ENCODE results near the gene CTSW.

Gene CTSW

GRCh38 chr11:65892661-65893317 is 13.2 kb downstream of the CTSW start:
- no peak overlapping the region for H2AFZ ChIP-seq (ENCODE audit: low read length)
- H3K4me1 ChIP-seq (ENCODE audit: insufficient read depth, low read length, severe bottlenecking) = peaks cover 50% of the 10 kb centered on the region
- no peaks in the 10 kb centered on the region for H3K36me3 ChIP-seq (ENCODE audit: insufficient read depth, low read length)
- no peaks in the 10 kb centered on the region for H4K20me1 ChIP-seq (ENCODE audit: insufficient read depth, low read length)
- peak overlapping the region; percentile 57 for H3K27ac ChIP-seq (ENCODE audit: low read depth, low read length, poor library complexity, severe bottlenecking)
- no peaks in the 10 kb centered on the region; the same call in 1 of the 2 replicates for H3K27me3 ChIP-seq (ENCODE audit: insufficient read depth, low read length)
- no peaks in the 10 kb centered on the region for H3K9me3 ChIP-seq (ENCODE audit: low read length)
- H3K4me3 ChIP-seq (ENCODE audit: low read depth, low read length, poor library complexity, severe bottlenecking) = peak overlapping the region; percentile 86
- no peak for TF ChIP-seq CTCF (IDR thresholded peaks at IDR 0.05; ENCODE audit: low read length)
- no peak for TF ChIP-seq EZH2 (IDR thresholded peaks at IDR 0.05; ENCODE audit: borderline replicate concordance, low read length)
- no peaks in the 10 kb centered on the region for H3K79me2 ChIP-seq (ENCODE audit: insufficient read depth, low read length)
- no peak overlapping the region; the same call in 1 of the 2 replicates for H3K9ac ChIP-seq (ENCODE audit: low read length)
- peaks cover 5% of the 10 kb centered on the region for H3F3A ChIP-seq (ENCODE audit: insufficient read depth, low read length)
- peak overlapping the region; percentile 100 for H3K4me2 ChIP-seq (ENCODE audit: low read length)
- no peaks in the 10 kb centered on the region for H3K9me2 ChIP-seq (ENCODE audit: low read depth, low read length)

- Histone ChIP-seq H4K20me1 (ENCODE audit: insufficient read depth, low read length) (no peaks in the 10 kb centered on the region), H3K27ac (ENCODE audit: low read depth, low read length, poor library complexity, severe bottlenecking) (peak overlapping the region; percentile 25), H3F3A (ENCODE audit: insufficient read depth, low read length) (peaks cover 5% of the 10 kb centered on the region), H3K27me3 (ENCODE audit: insufficient read depth, low read length) (peaks cover 6% of the 10 kb centered on the region; the same call in 1 of the 2 replicates), H3K36me3 (ENCODE audit: insufficient read depth, low read length) (no peaks in the 10 kb centered on the region), H3K9me3 (ENCODE audit: low read length) (no peaks in the 10 kb centered on the region), H3K4me2 (ENCODE audit: low read length) (peak overlapping the region; percentile 100), H3K9me2 (ENCODE audit: low read depth, low read length) (no peaks in the 10 kb centered on the region), H3K4me3 (ENCODE audit: low read depth, low read length, poor library complexity, severe bottlenecking) (peak overlapping the region; percentile 86), H3K4me1 (ENCODE audit: insufficient read depth, low read length, severe bottlenecking) (peaks cover 46% of the 10 kb centered on the region), H3K9ac (ENCODE audit: low read length) (peak overlapping the region; percentile 64; the same call in 1 of the 2 replicates), H2AFZ (ENCODE audit: low read length) (no peak overlapping the region), H3K79me2 (ENCODE audit: insufficient read depth, low read length) (no peaks in the 10 kb centered on the region)
- no peak for TF ChIP-seq CTCF (IDR thresholded peaks at IDR 0.05; ENCODE audit: low read length)
- no peak for TF ChIP-seq EZH2 (IDR thresholded peaks at IDR 0.05; ENCODE audit: borderline replicate concordance, low read length)
These were observed 14.5 kb downstream of the CTSW start for GRCh38 chr11:65894034-65894591.

GRCh38 chr11:65895482-65895981 is 15.9 kb downstream of the CTSW start:
- Histone ChIP-seq H2AFZ (ENCODE audit: low read length) (no peak overlapping the region), H3K4me2 (ENCODE audit: low read length) (no peak overlapping the region), H3K4me3 (ENCODE audit: low read depth, low read length, poor library complexity, severe bottlenecking) (no peak overlapping the region), H3K9ac (ENCODE audit: low read length) (no peak overlapping the region), H3K4me1 (ENCODE audit: insufficient read depth, low read length, severe bottlenecking) (peaks cover 48% of the 10 kb centered on the region), H3K79me2 (ENCODE audit: insufficient read depth, low read length) (no peaks in the 10 kb centered on the region), H3K9me3 (ENCODE audit: low read length) (no peaks in the 10 kb centered on the region), H3K27ac (ENCODE audit: low read depth, low read length, poor library complexity, severe bottlenecking) (no peak overlapping the region), H4K20me1 (ENCODE audit: insufficient read depth, low read length) (no peaks in the 10 kb centered on the region), H3K9me2 (ENCODE audit: low read depth, low read length) (no peaks in the 10 kb centered on the region), H3F3A (ENCODE audit: insufficient read depth, low read length) (no peaks in the 10 kb centered on the region), H3K27me3 (ENCODE audit: insufficient read depth, low read length) (peaks cover 9% of the 10 kb centered on the region; the same call in 1 of the 2 replicates), H3K36me3 (ENCODE audit: insufficient read depth, low read length) (no peaks in the 10 kb centered on the region)
- TF ChIP-seq CTCF (IDR thresholded peaks at IDR 0.05; ENCODE audit: low read length) = no peak
- no peak for TF ChIP-seq EZH2 (IDR thresholded peaks at IDR 0.05; ENCODE audit: borderline replicate concordance, low read length)

All from OCI-LY1 (cell line).